ENCODE measurements around the gene LYST. TPM values are rescaled to one million over a fixed set of nuclear protein-coding genes. Genes with fewer than 3 reads are reported as not detected.

LYST gene
- total RNA-seq, 1 donor, result 88.9 TPM

GRCh38 chr1:235866913-235867845 is 473 bp upstream of the LYST start:
- no peak for TF ChIP-seq CTCF (IDR thresholded peaks at IDR 0.05; ENCODE audit: insufficient read depth, low read depth, low read length)
- H3K4me3 ChIP-seq (ENCODE audit: low read depth, low read length), result peak overlapping the region; percentile 92
- peak; percentile 97 for DNase-seq (ENCODE audit: low read depth)

- no peak for TF ChIP-seq CTCF (IDR thresholded peaks at IDR 0.05; ENCODE audit: insufficient read depth, low read depth, low read length)
- peak overlapping the region; percentile 92 for H3K4me3 ChIP-seq (ENCODE audit: low read depth, low read length)
- no peak for DNase-seq (ENCODE audit: low read depth)
These were observed 1.0 kb downstream of the LYST start for GRCh38 chr1:235865565-235866204.

- peak; percentile 67 for DNase-seq (ENCODE audit: low read depth)
- TF ChIP-seq CTCF (IDR thresholded peaks at IDR 0.05; ENCODE audit: insufficient read depth, low read depth, low read length), result no peak
- peak overlapping the region; percentile 92 for H3K4me3 ChIP-seq (ENCODE audit: low read depth, low read length)
These were observed 1.7 kb downstream of the LYST start for GRCh38 chr1:235864931-235865525.

GRCh38 chr1:235864469-235864868 is 2.2 kb downstream of the LYST start:
- no peak for DNase-seq (ENCODE audit: low read depth)
- TF ChIP-seq CTCF (IDR thresholded peaks at IDR 0.05; ENCODE audit: insufficient read depth, low read depth, low read length), result no peak
- H3K4me3 ChIP-seq (ENCODE audit: low read depth, low read length), result peak overlapping the region; percentile 92

- no peak overlapping the region for H3K4me3 ChIP-seq (ENCODE audit: low read depth, low read length)
- no peak for TF ChIP-seq CTCF (IDR thresholded peaks at IDR 0.05; ENCODE audit: insufficient read depth, low read depth, low read length)
- no peak for DNase-seq (ENCODE audit: low read depth)
These were observed 3.0 kb downstream of the LYST start for GRCh38 chr1:235863699-235864093.

GRCh38 chr1:235861857-235862256 is 4.8 kb downstream of the LYST start:
- H3K4me3 ChIP-seq (ENCODE audit: low read depth, low read length), result no peak overlapping the region
- TF ChIP-seq CTCF (IDR thresholded peaks at IDR 0.05; ENCODE audit: insufficient read depth, low read depth, low read length), result no peak
- no peak for DNase-seq (ENCODE audit: low read depth)

All from fibroblast of villous mesenchyme (primary cell).